HG02571 (cell line): Measurements from ENCODE around the gene LEUTX.

Experiments
- ATAC-seq: cut with Tn5 transposase; IDR thresholded peaks from one replicate; pipeline ENCODE4 v1.9.1; 2021; ENCODE audit warnings: mild to moderate bottlenecking, moderate library complexity; ENCODE audit not compliant: unreplicated experiment

The LEUTX gene

DNA sequence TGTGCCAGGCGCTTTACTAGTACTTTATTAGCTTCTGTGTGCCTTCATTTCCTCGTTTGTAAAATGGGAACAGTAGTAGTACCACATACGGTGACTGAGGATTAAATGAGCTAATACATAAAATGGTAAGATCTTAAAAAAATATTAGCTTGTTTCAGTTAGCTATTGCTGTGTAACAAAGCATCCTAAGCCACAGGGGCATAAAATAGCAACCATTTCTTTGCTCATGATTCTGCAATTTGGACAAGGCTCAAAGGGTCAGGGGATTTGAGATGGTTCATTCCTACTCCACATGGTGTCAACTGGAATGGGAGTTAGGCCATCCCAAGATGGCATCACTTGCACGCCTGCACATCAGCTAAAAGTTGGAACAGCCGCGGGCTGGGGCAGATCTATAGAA lies 42.0 kb downstream of the LEUTX start:
- ATAC-seq: no peak

DNA sequence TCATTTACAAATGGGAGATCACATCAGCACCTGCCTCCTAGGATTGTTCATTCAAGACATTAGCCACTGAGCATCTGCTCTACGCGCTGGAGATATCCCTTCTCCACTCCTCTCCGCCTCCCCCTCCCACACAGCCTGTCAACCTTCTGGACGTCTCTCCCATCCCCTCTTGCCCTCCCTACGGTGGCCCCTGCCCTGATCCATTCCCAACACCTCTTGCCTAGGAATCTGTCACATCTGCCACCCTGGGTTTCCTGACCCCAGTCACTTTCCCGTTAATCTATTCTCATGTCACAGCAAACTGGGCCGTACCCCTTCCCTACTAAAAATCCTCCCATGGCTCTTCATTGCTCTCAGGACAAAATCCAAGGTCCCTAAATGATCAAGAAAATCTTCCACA lies 45.0 kb downstream of the LEUTX start:
- no peak for ATAC-seq

DNA sequence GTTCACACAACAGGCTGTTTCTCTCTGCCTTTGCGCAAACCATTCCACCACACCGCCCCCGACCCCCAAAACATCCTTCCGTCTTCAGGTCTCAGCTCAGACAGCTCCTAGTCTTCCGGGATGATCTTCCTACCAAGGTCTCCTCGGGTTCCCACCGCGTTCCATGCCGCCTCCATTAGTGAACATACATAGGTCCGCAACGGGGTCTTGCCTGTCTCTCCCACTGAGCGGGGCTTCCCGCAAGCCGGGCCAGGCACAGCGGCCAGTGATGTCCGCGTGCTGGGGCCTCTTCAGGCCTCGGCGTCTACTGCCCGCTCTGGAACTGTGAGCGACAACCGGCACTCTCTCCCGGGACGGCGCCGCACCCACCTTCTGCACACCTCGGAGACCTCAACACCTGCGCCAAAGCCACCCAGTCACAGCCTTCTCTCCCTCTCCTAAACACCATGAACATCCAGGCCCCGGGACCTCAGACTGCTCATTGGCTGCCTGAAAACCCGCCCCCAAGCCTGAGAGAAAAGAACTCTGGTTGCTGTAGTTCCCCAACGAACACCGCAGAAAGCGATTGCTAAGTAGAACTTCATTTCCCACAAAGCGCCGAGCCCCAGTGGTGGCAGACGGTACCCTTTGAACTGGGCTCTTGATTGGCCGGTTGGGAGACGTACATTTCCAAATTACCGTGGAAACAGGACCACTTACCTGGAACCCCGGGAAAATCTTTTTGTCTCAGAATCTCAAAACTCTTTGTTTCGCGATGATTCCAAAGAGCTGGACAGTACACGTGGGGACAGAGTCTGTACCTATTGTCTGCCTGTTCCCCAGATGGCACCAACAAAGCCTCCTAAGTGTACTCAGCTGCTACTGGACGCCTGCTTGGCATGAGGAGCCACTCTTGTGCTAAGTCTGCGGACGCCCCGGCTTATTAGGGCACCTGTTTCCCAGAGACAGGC lies 45.8 kb downstream of the LEUTX start:
- ATAC-seq: peak; percentile 79

DNA sequence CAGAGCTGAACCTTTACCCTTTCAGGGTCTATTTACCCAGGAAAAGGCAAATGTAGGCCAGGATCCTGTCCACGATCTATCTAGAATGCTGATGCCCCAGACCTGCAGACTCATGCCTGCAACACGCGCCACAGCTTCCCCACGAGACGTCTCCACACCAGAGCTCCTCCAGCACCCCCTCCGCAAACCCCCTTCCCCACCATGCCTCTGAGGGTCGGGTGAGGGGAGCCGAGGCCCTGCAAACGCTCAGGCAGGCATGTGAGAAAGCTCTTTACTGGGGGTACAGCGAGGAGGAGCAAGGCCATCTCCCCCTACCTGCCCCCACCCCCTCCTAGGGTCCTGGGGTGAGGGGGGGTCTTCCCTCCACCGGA lies 46.4 kb downstream of the LEUTX start:
- no peak for ATAC-seq

DNA sequence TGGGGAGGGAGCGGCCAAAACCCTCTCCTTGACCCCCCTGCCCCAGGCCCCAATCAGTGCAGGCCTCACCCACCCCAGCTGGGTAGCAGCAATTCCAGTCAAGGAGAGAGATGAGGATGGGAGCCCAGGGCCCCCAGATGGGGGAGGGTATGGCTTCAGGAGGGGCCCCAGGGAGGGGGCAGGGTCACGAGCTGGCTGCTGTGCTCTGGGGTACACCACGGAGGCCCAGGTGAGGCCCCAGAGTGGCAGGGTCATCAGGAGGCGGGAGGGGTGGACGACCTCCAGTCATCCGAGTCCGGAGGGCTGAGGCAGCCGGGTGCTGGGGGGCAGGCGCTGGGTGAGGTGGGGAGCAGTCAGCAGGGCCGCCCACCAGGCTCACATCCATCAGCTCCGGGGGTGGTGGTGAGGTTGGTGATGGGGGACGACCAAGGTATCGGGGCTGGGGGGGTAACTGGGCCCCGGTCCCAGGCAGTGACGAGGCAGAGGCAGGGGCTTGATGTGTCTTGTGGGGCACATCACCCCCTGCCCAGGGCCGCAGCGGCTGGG lies 47.0 kb downstream of the LEUTX start:
- no peak for ATAC-seq

DNA sequence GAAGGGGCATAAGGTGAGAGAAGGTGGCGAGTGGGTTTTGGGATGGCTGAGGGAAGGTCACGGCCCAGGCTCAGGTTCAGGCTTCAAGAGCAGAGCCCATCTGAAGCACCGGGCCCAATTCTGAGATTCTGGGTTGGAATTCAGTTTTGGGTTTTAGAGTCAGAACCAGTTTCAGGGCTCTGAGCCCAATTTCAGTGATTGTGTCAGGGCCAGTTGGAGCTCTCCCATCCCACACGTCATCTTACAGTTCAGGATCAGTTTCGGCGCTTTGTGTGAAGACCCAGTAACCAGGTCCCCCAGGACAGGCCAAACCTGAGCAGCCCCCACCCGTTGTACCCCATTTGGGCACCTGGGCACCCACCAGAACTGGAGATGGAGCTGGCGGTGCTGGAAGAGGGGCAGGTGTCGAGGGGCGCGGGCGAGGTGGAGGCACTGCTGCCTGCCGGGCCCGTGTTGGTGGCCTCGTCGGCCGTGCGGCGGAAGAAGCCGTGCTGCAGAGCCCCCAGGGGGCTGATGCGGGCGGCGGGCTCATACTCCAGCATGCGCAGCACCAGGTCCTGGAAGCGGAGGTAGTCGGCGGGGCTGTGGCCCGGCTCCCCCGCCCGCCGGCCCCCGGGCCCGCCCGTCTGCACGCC lies 47.8 kb downstream of the LEUTX start:
- no peak for ATAC-seq

DNA sequence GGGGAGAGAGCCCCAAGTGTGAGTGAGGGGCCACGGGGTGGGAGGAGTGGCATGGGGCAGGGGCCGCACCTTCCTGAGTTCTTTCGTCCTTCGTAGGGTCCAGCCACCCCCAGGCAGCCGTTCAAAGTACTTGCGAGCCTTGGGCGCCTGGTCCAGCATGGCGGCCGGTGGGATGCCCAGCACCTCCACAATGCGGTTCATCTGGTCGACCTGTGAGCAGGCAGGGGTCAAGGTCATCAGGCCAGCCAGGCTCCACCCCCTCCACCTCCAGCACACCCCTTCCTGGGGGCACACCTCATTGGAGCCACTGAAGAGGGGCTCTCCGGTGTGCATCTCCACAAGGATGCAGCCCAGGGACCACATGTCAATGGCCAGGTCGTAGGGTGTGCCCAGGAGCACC lies 48.6 kb downstream of the LEUTX start:
- no peak for ATAC-seq

DNA sequence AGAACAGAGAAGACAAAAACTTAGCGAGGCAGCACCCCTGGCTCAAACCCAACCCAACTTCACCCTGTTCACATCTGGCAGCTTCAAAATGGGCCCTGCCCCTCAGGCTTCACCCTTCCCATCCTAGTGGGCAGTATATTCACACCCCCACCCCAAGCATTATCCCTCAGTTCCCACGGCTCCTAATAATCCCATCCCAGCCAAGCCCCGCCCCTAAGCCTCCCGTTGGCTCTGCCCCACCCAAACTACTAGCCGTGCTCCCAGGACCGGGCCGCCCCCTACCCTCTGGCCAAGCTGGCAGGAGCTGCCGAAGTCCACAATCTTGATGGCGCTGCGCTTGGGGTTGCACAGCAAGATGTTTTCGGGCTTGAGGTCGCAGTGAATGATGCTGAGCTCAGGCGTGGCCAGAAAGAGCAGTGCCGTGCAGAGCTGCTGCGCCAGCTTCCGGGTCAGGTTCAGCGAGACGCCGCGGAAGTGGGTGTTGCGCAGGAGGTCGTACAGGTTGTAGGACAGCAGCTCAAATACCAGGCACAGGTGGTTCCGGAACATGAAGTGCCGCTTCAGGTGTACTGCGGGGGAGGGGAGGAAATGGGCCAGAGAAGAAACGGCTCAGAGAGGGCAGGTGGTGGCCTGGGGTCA lies 49.5 kb downstream of the LEUTX start:
- ATAC-seq: no peak

DNA sequence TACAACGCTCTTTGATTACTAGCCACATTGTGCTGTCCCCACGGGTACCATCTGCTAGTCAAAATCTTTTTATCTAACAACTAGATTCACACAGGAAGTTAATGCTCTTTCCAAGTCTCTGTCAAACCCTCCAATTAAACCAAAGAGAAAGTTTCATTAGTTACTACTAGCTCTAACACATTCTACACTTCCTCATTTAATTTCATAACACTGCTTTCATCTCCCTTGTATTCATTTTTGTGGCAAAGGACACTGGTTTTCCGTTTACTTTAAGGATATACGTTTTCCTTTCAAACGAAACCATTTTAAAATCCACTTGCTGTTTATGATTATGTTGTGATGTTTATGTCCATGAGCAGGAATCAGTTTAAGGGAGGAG lies 50.0 kb downstream of the LEUTX start:
- ATAC-seq: no peak

DNA sequence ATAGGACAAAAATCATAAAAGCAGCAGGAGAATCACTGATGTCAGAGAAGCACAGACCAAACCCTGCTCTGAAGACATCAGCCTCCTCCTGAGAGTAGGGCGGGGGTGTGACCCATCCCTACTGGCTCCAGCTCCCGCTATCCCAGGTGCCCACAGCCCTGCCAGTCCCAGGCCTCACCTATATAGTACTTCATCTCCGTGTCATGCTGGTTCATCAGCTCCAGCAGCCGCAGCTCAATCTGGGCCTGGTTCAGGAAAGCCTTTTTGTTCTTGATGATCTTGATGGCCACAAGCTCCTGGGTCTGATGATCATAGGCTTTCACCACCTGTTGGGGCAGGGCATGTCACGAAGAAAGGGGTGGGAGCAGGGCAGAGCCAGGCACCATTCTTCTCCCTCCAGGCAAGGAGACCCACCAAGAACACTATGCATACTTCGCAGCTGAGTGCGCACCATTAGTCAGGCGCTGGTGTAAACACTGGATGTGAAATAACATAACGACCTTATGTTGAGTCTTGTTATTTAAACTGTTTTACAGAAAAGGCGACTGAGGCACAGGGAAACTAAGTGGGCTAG lies 51.1 kb downstream of the LEUTX start:
- ATAC-seq: no peak

DNA sequence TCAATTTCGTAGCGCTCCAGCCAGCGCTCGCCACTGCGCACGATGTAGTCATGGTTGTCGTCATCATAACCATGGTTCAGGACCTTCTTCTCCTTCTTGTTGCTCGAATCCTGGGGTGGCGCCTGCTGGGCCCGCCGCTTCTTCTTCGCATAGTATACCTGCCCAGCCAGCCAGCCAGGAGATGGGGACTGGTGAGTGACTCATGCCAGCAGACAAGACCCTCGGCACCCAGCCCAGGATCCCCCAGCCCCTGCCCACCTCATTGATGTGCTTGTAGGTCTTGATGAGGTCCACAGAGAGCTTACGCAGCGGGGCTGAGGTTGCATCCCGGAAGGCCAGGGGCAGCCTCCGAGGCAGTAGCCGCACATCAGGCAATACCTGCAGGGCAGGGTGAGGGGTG lies 51.8 kb downstream of the LEUTX start:
- ATAC-seq: no peak

DNA sequence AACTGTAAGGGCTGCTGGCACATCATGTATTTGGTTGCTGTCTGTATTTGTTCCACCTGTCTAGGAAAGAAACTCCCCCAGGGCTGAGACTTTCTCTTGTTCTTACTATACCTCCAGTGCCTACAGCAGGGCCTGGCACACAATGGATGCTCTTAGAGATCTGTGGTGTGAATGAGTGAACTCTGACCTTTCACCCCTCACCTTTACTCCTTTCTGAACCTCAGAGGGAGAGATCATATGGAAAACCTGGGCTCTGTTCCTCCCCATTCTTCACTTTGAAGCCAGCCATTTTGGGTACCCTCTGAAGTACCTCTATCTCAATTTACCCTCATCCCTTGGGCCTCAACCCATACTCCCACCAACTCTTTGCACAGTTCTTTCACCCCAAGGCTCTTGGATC lies 52.2 kb downstream of the LEUTX start:
- ATAC-seq: no peak

DNA sequence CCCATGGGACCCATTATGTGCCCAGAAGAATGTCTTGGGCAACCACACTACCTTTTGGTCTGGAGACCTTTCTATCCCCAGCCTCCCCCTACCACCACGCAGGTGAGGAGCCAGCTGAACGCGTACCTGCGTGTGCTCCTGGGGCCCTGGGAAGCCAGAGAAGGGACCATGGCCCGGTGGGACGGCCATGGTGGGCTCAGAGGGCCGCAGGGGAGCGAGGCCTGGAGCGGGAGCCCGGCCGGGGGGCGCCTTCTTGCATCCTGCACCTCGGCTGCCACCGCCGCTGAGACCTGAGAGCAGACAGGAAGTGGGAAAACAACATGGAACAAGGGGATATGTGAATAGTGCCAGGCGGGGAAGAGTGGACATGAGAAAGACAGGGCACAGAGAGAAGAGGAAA lies 53.0 kb downstream of the LEUTX start:
- no peak for ATAC-seq

DNA sequence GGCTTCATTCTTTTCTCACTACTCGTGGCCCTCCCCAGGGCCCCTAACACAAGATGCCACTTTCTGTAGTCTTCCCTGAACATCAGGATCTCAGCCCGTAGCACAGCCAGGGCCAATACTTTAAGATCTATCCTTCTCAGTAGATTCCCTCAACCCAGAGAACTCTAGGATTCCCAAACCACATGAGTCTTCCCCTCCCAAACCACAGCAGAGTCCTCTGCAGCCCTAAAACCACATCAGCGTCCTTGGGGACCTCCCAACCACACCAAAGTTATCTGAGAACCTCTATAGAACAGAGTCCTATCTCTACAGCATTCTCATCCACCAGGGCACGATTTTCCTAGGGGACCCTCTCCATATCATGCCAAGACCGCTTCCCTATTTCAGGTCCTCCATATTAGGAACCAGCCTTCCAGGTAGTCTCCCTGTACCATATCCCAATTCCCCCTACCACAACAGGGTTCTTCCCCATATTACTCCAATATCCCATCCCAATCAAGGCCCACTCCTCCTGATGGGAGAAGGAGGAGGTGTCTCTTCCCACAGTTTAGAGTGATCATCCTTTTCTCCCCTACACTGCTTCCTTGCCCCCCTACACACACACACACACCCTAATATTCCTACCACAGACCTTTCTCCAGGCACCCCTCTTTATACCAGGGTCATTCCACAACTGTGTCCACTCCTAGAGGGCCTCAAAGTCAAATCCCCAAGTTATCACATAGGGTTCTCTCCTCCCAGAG lies 53.9 kb downstream of the LEUTX start:
- ATAC-seq: no peak

DNA sequence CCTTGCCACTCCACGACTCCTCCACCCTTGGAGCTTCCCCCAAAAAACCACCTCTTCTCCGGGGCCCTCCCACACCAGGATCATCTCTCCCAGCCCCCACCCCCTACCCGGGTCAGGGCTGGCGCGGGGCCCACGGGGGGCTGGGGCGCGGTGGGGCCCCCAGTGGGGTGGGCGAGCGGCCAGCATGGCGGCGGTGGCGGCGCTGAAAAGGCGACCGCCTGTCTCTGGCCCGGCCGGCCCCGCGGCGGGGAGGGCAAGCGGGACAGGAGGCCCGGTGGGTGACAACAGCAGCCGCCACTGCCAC lies 54.5 kb downstream of the LEUTX start:
- no peak for ATAC-seq

DNA sequence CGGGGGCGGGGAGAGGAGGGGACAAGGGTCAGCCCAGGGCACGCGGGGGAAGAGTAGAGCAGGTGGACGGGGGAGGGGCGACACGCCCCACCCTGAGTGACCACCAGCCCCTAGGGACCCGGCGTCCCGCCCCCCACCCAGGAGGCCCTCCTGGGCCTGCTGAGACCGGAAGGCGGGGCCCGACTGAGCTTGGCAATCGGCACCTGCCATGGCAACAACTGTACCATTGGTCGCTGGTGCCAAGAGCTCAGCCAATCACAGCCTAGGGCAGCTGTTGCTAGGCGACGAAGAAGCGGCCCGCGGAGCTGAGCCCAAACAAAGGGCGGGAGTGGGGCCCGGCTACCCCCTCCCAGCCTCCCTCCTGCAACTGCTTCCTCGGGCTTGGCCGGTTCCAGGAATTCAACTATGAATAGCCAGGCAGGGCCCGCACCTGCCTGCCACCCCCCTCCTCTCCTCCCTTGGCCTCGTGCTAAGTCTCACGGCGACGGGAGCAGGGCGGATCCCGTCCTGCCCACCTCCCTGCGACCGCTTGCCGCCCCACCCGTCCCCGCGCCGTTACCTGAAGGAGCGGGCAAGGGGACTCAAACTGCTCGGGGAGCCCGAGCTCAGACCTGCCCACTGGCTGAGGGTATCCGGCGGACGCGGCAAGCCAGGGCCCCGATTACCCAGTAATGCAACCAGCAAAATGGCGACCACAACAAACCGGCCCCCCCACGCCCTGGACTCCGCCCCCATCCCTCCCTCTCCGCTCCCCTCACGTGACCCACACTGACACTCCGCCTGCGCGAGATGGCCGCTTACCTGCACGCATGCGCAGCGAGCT lies 55.0 kb downstream of the LEUTX start, which contains the start of gene DYRK1B:
Gene DYRK1B (minus strand): TSS at position 699 of the 823 bp plus-strand sequence. CDS start 2,295 bp downstream, outside the sequence.
- ATAC-seq: peak; percentile 79

DNA sequence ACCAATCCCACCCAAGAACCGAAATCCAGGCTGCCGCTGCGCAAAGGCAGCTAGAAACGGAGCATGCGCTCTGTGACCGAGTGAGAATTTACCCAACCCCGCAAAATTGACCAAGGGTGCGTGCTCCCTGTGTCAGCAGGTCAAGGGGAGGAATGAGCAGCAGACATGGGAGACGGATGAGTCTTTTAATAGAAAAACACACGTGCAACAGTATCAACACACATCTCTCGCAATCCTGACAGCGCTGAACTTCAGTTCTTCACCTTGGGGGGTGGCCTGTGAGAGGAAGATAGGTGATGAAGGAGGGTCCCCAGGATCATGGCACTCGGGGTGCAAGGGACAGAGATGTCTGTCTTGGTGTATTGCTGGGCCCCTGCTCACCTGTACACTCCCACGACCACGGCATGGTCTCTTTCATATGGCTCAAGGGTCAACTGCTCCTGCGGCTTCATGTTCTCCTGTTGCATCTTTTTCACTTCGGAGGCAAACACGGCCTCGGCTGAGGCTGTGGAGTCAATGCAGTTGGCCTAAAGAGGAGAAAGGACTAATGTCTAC lies 55.7 kb downstream of the LEUTX start:
- ATAC-seq: no peak
